GM21423 (cell line): Measurements from ENCODE around the gene P2RY2.
"Not testable (repeated sequence)": the region's sequence is repeated elsewhere in the genome, so short reads cannot be mapped to it uniquely, and the experiment has no call there.

Source experiments
- ATAC-seq: cut with Tn5 transposase; IDR thresholded peaks from one replicate; pipeline ENCODE4 v1.9.1; 2021; ENCODE audit warnings: mild to moderate bottlenecking, moderate library complexity; ENCODE audit not compliant: unreplicated experiment

Gene P2RY2

DNA sequence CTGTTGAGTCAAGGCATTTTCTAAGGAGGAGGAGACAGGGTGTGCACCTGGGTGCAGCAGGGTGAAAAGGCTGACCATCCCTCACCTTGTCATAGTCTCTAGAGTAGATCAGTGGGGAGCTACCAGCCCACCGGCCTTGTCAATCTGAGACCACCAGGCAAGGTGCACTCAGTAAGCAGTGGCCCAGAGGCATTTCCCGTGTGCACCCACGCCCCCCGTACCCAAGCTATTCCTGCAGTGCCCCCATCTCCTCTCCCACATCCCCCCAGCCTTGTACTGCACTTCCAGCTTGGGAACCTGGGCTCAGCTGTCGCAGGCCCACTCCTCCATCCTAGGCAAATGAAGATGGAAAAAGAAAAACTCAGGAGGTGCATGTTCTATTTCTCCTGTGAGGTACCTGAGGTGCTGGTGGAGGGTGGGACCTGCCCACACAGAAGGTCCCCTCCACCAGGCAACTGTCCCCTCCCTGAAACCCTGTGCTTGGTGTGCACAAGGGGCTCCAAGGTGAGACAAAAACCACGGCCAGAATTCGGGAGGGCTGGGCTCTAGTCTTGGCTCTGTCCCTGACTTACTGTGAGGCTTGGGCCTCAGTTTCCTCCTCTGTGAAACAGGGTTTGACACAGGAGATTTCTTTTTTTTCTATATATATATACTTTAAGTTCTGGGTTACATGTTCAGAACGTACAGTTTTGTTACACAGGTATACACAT, 8.4 kb downstream of the P2RY2 start:
- ATAC-seq, result no peak

DNA sequence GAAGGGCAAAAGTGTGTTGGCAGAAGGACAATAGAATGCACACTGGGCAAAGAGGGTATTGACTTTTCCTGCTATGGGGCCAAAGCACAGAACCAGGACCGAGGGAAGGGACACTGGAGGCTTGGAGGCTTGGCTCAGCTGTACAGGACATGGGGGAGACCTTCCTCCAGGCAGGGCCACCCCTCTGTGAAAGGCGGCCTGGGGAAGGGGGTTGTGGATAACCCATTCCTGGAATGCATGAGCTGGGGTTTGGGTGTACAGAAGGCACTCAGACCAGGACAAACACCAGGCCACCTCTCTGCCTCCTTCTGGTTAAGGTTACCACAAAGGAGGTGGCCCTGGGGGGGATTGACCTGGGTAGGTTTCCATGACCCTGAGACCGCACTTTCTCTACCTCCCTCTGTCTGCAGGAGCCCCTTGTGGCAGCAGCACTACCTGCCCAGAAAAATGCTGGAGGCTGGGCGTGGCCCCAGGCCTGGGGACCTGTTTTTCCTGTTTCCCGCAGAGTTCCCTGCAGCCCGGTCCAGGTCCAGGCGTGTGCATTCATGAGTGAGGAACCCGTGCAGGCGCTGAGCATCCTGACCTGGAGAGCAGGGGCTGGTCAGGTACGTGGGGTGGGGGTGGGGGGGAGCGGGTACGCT, 9.6 kb downstream of the P2RY2 start:
- no peak for ATAC-seq

GRCh38 chr11:73228268-73229134, 10.4 kb downstream of the P2RY2 start:
- no peak for ATAC-seq

DNA sequence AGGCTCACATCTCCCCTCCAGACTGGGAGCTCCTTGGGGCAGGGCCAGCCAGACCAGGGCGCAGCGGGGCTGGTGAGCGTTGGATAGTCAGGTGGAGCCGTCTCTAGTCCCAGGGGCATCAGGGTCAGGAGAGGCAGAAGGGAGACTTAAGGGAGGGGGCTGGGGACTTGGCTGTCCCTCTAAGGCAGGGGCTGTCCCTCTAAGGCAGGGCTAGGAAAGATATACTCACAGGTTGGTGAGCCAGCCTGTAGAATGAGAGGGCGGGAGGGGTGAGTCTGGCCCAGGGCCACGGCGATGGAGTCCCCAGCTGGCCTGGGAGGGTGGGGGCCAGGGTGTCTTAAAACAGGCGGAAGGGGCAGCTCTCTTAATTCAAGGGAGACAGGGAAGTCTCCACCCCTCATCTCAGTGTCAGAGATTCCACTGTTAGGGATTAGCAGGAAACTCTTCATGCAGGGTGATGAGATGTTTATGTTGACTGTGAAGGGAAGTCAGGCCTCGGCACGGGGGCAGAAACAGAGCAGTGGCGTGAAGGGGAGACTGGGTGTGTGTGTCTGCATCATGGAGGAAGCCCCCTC, 11.3 kb downstream of the P2RY2 start:
- no peak for ATAC-seq

DNA sequence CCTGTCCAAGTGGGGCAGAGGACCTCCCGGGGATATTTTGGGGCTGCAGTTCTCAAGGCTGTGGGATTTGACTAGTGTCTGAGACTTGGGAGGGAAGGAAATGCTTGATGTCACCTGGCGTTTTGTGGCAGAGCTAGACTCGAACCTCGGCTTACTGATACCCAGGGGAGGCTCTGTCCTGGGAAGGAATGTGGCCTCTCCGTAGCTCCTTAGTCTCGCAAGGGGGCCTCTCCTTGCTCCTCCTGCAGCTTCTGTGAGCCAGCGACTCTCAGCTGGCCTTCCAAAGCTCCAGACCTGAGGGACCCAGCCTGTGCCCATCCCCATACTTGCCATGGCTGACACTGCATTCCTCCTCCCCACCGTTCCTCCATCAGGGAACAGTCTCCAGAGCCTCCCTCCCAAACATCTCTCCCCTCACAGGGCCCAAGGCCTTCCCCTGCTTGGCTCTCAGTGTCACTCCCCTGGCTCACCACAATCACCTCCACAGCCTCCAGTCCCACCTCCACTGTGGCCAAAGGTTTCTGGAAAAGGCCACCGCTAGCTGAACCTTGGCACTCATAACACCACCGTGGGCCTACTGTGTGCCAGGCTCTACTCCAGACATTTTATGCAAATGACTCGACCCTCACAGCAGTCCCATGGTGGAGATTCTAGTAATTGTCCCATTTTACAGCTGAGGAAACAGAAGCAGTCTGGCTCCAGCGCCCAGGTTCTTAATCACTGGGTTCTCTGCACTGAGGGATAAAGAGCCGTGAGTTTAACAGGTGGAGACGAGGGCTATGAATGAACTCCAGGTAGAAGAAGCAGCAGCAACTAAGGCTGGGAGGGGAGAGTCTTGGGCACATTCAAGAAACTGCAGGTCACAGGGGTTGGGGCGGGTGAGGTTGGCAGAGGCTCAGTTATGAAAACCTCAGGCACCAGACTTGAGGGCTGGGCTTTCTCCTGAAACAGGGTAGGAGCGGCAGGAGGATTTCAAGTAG, 12.1 kb downstream of the P2RY2 start:
- no peak for ATAC-seq

DNA sequence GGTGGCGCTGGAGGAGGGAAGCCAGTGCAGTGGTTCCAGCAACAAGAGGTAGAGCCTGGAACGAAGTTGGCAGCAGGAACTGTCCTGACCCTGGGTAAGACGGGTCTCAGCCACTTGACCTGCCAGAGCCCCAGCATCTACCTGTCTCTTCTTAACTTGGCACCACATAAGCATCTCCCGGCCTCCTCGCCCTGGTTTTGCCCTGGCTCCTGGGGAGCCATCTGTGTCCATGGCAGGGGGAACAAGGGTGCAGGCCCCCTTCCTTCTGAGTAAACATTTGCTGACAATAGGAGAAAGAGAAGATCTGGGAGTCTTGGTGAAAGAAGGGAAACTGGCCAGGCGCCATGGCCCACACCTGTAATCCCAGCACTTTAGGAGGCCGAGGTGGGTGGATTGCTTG, 12.8 kb downstream of the P2RY2 start:
- no peak for ATAC-seq

DNA sequence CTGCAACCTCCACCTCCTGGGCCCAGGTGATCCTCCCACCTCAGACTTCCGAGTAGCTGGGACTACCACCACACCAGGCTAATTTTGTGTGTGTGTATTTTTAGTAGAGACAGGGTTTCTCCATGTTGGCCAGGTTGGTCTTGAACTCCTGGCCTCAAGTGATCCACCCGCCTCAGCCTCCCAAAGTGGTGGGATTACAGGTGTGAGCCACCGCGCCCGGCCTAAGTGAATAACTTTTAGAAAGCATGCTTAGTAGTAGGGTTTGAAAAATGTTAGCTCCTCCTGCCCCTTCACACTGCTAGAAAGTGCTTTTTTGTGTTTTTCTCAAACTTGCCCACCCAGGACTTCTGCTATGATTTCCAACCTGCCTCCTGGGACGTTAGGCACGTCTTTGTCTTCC, 14.4 kb downstream of the P2RY2 start:
- not testable (repeated sequence) for ATAC-seq

DNA sequence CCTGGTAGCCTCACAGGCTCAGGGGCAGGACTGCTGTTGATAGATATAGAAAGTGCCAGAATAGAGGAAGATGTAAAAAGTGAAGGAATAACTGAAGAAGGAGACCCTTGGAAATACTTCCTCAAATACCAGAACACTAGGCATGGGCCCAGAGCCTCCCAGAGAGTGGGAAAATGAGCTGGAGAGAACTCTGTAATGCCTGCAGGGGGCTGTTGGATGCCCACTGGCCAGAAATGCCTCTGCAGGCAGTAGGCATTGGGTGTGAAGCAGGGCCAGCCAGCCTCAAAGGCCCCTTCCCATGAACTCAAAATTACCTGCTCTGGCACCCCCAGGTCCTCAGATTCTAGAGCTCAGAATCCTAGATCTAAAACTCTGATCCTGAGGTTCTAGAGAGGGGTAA, 15.1 kb downstream of the P2RY2 start:
- ATAC-seq, result no peak

GRCh38 chr11:73233692-73234470, 15.8 kb downstream of the P2RY2 start:
- ATAC-seq, result no peak

- ATAC-seq, result no peak
Observed at GRCh38 chr11:73234471-73235181, 16.5 kb downstream of the P2RY2 start.

GRCh38 chr11:73235236-73235786, 17.2 kb downstream of the P2RY2 start:
- ATAC-seq, result no peak

GRCh38 chr11:73236205-73236765, 18.2 kb downstream of the P2RY2 start:
- no peak for ATAC-seq

DNA sequence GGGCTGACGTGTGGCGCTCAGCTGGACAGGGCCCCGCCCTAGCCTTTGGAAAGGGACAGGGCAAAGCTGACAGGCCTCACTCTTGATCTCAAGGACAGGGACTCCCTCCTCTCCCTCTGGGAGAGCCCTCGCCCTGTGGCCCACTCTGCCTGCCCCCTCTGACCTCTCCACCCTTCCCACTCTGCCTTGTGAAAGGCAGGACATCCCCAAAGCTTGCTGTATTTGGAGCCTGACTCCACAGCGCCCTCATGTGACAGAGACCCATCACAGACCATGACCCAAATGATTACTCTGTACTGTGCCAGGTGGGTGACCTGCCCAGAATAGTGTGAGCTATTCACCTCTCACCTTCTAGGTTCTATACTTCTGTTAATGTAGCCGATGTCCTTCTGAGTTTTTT, 18.8 kb downstream of the P2RY2 start:
- no peak for ATAC-seq

DNA sequence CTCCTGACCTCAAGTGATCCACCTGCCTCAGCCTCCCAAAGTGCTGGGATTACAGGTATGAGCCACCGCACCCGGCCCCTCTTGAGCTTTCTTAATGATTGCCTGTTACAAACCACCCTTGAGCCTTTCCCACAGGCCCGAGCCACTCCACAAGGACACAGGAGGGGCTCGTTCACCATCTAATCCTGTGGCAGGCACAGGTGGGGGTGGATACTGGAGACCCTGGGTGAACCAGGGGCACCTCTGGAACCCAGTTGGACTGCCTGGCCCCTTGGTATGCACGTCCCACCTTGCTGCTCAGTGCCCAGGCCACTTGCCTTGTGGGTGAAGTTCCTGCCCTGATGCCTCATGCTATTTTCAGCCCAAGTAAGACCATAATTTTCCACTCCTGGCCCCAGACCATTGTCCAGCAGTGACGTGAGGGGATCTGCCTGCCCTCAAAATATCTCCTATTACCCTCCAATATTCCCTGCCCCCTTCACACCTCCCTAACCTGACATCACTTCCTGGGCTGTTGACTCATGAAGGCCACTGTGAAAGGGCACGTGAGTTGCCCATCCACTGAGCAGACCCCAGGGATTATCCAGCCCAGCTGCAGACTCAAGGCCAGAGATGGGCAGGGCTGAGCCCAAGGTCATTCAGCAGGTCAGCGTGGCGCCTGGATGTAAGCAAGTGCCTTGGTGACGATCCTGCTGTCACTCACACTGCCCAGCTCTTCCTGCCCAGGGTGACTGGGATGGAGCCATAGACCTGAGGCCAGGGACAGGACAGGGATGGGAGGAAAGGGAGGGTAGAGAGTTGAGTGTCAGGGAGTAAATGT, 19.6 kb downstream of the P2RY2 start:
- no peak for ATAC-seq

GRCh38 chr11:73239111-73239521, 21.0 kb downstream of the P2RY2 start:
- ATAC-seq, result no peak

DNA sequence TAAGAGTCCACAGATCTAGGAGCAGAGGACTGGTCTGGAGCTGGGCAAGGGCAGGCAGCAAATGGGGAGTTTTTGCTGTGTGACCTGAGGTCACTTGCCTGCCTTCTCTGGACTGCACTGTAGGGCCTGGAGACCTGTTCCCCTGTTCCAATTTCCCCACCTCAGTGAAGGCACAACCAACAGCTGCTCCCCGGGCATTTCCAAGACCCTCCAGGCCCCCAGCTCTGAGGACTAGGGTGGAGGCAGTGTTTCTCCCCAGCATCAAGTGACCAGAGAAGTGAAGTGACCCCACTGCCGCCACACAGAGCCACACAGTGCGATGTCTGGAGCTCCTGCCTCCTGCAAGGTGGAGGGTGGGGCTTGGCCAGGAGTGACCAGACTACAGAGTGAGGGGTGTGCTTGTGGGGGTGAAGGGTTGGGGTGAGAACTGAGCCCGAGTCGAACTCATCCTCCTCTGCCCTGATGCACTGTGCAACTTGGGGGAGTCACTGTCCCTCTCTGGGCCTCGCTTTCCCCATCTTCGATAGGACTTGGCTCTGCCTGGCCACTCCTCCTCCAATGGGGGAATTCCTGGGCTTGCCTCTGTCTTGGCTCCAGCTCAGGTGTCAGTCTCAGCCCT, 21.6 kb downstream of the P2RY2 start:
- no peak for ATAC-seq

- ATAC-seq, result no peak
Observed at GRCh38 chr11:73240190-73240781, 22.2 kb downstream of the P2RY2 start.
